Hepatocyte (in vitro differentiated cells): ENCODE results near the gene SORCS2. TPM values are rescaled to one million over a fixed set of nuclear protein-coding genes. Genes with fewer than 3 reads are reported as not detected.

Experiments
- DNase-seq: peaks from one replicate; pipeline ENCODE4 v3.0.0-alpha.2; 2016; ENCODE audit warnings: low spot score
- H2AFZ ChIP-seq: fragments of 200-600 bp; sonication (generic); 2 replicates; pipeline ENCODE4 v1.6.0; 2016; ENCODE audit warnings: antibody characterized with exemption, mild to moderate bottlenecking
- H3K27ac ChIP-seq: fragments of 200-600 bp; sonication (generic); 2 replicates; pipeline ENCODE4 v1.5.1; 2016; ENCODE audit warnings: mild to moderate bottlenecking
- H3K27me3 ChIP-seq: fragments of 200-600 bp; sonication (generic); 2 replicates; pipeline ENCODE4 v1.6.1; 2016
- H3K36me3 ChIP-seq: fragments of 200-600 bp; sonication (generic); replicated peaks from 2 replicates; pipeline ENCODE4 v1.5.1; 2016; ENCODE audit warnings: low read depth; ENCODE audit not compliant: insufficient read depth
- H3K4me1 ChIP-seq: fragments of 200-600 bp; sonication (generic); 2 replicates; pipeline ENCODE4 v1.5.1; 2016; ENCODE audit warnings: mild to moderate bottlenecking, moderate library complexity; ENCODE audit not compliant: insufficient read depth
- H3K4me2 ChIP-seq: fragments of 200-600 bp; sonication (generic); 2 replicates; pipeline ENCODE4 v1.6.0; 2016
- H3K4me3 ChIP-seq: fragments of 200-600 bp; sonication (generic); 2 replicates; pipeline ENCODE4 v1.5.1; 2016; ENCODE audit warnings: mild to moderate bottlenecking
- H3K79me2 ChIP-seq: fragments of 200-600 bp; sonication (generic); 2 replicates; pipeline ENCODE4 v1.6.0; 2017; ENCODE audit warnings: mild to moderate bottlenecking
- H3K9me2 ChIP-seq: fragments of 200-600 bp; sonication (generic); replicated peaks from 2 replicates; pipeline ENCODE4 v1.6.0; 2017; ENCODE audit warnings: mild to moderate bottlenecking; ENCODE audit not compliant: insufficient read depth
- H3K9me3 ChIP-seq: fragments of 200-600 bp; sonication (generic); 2 replicates; pipeline ENCODE4 v1.5.1; 2016; ENCODE audit warnings: low read depth, mild to moderate bottlenecking
- H4K20me1 ChIP-seq: fragments of 200-600 bp; sonication (generic); 2 replicates; pipeline ENCODE4 v1.6.0; 2016; ENCODE audit warnings: mild to moderate bottlenecking; ENCODE audit not compliant: insufficient read depth, poor library complexity, severe bottlenecking
- EZH2 ChIP-seq: fragments of 200-600 bp; sonication (generic); IDR thresholded peaks from 2 replicates; pipeline ENCODE4 v1.6.1; 2016; ENCODE audit warnings: antibody characterized with exemption, mild to moderate bottlenecking, borderline replicate concordance
- EZH2phosphoT487 ChIP-seq: fragments of 200-600 bp; sonication (generic); IDR thresholded peaks from one replicate; pipeline ENCODE4 v1.6.1; 2018; ENCODE audit warnings: antibody characterized with exemption, mild to moderate bottlenecking, low read depth, moderate library complexity; ENCODE audit not compliant: unreplicated experiment, severe bottlenecking
- WGBS: methylation state at CpG from one replicate; pipeline ENCODE4 v1.1.6; 2016; ENCODE audit warnings: low lambda C conversion rate; ENCODE audit errors: missing lambda C conversion rate; 5-methylcytosine and 5-hydroxymethylcytosine counted together
- polyA plus RNA-seq: library from polyadenylated mRNA; unstranded; fragments of >200 nt; fragmentation: Nextera tagmentation; extraction: Ambion mirVana; gene quantifications from 2 replicates; pipeline ENCODE4 v1.2.1, GENCODE V29; 2016
- total RNA-seq: library from RNA; depleted of rRNA; stranded (reverse); fragments of >200 nt; gene quantifications from 2 replicates; pipeline ENCODE4 v1.2.3, GENCODE V29; 2014
- TF ChIP-seq, protein P1 (sequence below): fragments of 200-600 bp; sonication (generic); IDR thresholded peaks from 2 replicates; pipeline ENCODE4 v1.5.1; 2016; ENCODE audit warnings: antibody characterized with exemption, mild to moderate bottlenecking; ENCODE audit not compliant: poor library complexity

SORCS2 gene
- total and polyA plus RNA-seq, 2 experiments from 2014 or later, result 1.6 to 4.8 TPM

DNA sequence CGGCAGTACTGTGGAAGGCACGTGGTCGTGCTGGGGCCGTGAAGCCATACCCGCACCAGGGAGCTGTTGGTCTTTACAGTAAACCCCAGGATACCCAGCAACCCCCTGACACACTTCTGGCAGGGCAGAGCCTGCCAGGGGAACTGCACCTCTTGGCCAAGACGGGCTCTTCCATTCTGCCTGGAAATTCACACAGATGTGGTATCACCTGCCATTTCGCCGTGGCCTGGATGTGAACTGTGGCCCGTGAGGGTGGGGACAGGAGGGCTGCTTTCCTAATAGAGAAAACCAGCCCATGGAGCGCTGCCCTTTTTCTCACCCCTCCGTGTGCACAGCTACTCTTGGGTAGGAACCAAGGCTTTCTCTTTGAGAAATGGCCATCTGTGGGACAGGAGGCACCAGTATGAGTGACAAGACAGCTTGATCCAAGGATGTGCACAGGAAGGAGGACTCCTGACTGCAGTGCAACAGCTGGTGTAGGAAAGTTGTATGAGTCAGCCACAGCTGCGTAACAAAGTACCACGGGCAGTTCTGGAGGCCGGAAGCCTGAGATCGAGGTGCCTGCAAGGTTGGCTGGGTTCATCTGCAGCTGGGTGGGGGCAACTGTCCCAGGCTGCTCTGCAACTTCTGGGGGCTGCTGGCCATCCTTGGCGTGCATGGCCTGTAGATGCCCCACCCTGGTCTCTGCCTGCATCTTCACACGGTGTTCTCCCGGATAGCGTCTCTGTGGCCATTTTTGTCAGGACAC lies 146.7 kb downstream of the SORCS2 start:
- DNase-seq, result no peak
- WGBS, result 95% methylated on average over 19 of the region's 19 CpGs

DNA sequence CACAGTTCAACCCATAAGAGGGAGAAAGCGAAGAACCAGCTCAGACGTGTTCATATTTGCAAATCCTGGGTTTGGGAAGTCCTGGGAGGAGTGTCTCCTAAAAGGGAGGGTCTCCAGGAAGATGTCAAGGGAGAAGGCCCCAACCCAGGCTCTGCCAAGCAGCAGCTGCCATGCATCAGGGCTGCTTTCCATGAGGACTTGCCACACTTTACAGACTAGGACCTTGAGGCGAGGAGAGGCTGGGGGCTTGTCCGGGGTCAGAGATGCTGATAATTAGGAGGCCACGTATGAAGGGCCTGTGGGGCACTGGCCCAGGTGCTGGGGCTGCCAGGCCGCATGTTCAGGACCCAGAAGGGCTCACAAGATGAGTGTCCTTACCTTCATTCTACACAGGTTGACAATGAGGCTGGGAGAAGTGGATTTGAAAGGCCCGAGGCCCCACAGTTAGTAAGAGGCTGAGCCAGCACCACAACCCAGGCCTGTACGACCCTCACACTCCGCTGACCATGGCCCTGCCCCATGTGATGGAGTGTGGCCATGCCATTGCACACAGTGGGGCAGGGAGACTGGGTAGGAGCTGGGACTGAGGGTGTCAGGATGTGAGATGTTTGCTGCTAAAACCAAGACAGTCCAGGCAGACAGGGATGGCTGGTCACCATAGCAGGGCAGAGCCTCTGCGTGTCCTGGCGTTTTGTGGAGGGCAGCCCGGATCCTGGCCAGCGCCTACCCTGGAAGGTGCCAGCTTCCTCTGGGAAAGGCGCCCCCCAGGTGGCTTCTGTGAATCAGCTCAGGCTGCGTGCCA lies 147.6 kb downstream of the SORCS2 start:
- Histone ChIP-seq H3K4me3 (no peak overlapping the region), H3K4me2 (no peak overlapping the region), H3K27ac (no peak overlapping the region), H3K27me3 (no peaks in the 10 kb centered on the region), H3K4me1 (peaks cover 4% of the 10 kb centered on the region), H3K36me3 (no peaks in the 10 kb centered on the region), H4K20me1 (no peaks in the 10 kb centered on the region), H2AFZ (no peak overlapping the region), H3K9me3 (no peaks in the 10 kb centered on the region), H3K9me2 (no peaks in the 10 kb centered on the region), H3K79me2 (no peaks in the 10 kb centered on the region)
- no peak for DNase-seq
- TF ChIP-seq EZH2 (no peak), EZH2phosphoT487 (no peak)
- TF ChIP-seq, protein P1, sequence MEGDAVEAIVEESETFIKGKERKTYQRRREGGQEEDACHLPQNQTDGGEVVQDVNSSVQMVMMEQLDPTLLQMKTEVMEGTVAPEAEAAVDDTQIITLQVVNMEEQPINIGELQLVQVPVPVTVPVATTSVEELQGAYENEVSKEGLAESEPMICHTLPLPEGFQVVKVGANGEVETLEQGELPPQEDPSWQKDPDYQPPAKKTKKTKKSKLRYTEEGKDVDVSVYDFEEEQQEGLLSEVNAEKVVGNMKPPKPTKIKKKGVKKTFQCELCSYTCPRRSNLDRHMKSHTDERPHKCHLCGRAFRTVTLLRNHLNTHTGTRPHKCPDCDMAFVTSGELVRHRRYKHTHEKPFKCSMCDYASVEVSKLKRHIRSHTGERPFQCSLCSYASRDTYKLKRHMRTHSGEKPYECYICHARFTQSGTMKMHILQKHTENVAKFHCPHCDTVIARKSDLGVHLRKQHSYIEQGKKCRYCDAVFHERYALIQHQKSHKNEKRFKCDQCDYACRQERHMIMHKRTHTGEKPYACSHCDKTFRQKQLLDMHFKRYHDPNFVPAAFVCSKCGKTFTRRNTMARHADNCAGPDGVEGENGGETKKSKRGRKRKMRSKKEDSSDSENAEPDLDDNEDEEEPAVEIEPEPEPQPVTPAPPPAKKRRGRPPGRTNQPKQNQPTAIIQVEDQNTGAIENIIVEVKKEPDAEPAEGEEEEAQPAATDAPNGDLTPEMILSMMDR, result no peak
- 94% methylated on average over 15 of the region's 15 CpGs for WGBS

More for the DNA sequence above, 146.7 kb downstream of the SORCS2 start:
- Histone ChIP-seq H3K79me2 (no peaks in the 10 kb centered on the region), H2AFZ (no peak overlapping the region), H3K27ac (no peak overlapping the region), H3K9me3 (no peaks in the 10 kb centered on the region), H4K20me1 (no peaks in the 10 kb centered on the region), H3K4me3 (no peak overlapping the region), H3K4me2 (no peak overlapping the region), H3K36me3 (no peaks in the 10 kb centered on the region), H3K9me2 (no peaks in the 10 kb centered on the region), H3K4me1 (peaks cover 4% of the 10 kb centered on the region), H3K27me3 (no peaks in the 10 kb centered on the region)
- TF ChIP-seq, protein P1, result no peak
- TF ChIP-seq EZH2phosphoT487, result no peak
- TF ChIP-seq EZH2, result no peak

DNA sequence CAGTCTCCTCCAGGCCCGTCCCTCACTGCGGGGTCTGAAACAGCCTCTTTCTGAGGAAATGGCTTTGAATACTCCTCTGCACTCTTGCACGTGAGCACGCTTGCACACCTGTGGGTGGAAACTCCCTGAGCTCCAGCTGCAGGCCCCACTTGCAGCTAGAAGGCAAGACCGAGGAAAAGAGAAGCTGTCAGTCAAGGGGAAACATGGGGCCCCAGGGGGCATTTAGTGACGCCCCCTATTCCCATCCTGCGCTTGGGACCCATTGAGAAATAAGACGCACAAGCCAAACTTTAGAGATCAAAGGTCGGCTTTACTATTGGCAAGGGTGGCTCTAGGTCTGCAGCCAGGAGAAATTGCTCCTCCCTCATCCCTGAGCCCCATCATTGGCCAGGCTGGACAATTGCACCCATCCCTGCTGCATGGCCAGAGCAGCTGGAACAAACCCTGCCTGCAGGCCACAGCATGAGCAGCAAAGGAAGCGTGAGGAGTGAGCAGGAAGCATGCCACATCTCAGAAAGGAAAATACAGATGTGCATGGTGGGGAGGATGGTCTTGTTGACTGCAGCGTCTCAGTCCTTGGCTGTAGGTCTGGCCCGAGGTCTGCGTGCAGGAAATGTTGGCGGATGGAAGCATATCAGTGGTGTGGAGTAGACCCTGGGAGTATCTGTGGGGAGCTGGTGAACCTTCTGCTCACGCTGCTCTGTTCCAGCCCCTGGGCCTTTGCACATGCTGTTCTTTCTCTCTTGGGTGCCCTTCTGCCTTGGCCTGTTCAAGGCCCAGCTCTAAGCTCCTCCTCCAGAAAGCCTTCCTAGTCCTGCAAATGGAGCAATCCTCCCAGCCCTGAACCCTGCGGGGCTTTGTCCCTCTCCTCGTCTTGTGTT lies 148.5 kb downstream of the SORCS2 start:
- Histone ChIP-seq H3K79me2 (no peaks in the 10 kb centered on the region), H4K20me1 (no peaks in the 10 kb centered on the region), H3K4me1 (peaks cover under 1% of the 10 kb centered on the region), H3K36me3 (no peaks in the 10 kb centered on the region), H3K9me2 (no peaks in the 10 kb centered on the region), H3K4me2 (no peak overlapping the region), H2AFZ (no peak overlapping the region), H3K4me3 (no peak overlapping the region), H3K27ac (no peak overlapping the region), H3K9me3 (no peaks in the 10 kb centered on the region), H3K27me3 (no peaks in the 10 kb centered on the region)
- 94% methylated on average over 17 of the region's 17 CpGs for WGBS
- DNase-seq, result no peak
- TF ChIP-seq EZH2phosphoT487, result no peak
